HG03354 (cell line): ENCODE data around the gene ATP11C.
"Not testable (repeated sequence)": the region's sequence is repeated elsewhere in the genome, so short reads cannot be mapped to it uniquely, and the experiment has no call there.

Experiments used
- ATAC-seq: cut with Tn5 transposase; IDR thresholded peaks from one replicate; pipeline ENCODE4 v1.9.1; 2021; ENCODE audit warnings: mild to moderate bottlenecking; ENCODE audit not compliant: unreplicated experiment, poor library complexity, severe bottlenecking

Gene ATP11C

DNA sequence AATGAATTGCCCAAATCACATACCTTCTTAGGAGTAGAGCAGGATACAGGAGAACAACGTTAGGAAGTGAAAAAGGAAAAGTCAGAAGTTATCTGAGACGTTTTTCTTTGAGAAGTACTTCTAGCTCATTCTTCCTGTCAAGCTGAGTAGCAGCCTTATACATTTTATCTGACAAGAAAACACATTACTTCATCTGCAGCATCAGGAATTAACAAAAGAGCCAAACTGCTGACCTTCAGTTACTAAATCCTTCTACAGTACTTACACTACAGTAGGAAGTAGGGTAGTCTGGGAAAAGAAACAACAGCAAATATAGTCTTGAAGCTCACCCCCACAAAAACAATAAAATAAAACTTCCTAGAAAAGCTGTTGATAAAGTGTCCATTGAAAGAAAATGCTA lies 57.0 kb downstream of the ATP11C start:
- no peak for ATAC-seq

DNA sequence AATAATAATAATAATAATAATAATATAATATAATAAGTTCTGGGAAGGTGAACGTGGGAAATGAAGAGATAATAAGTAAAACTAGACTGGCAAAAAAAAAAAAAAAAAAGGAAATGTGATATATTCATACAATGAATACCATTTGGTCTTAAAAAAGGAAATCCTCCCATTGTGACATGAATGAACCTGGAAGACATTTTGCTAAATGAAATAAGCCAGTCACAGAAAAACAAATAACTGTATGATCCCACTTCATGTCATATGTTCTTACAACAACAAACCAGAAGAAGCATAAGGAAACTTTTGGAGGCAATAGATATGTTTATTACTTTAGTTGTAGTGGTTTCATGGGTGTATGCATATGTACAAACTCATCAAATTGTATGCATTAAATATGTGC lies 63.1 kb downstream of the ATP11C start:
- ATAC-seq: no peak

DNA sequence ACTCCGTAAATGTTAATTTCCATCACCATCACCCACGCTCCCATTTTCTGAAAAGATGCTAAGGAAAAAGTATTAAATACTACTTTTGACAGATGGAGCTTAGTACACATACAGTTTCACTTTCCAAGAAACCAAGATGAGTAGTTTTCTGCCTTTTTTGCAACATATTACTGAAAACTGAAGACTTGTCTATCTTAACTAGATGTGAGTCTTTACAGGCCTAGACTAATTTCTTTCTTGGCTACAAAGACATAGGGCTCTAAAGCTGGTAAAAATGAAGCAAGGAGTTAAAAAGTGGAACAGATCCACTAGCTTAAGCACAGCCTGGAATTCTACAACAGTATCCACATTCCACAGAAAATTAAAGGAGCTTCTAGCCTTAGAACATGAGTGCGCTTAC lies 68.2 kb downstream of the ATP11C start:
- no peak for ATAC-seq

DNA sequence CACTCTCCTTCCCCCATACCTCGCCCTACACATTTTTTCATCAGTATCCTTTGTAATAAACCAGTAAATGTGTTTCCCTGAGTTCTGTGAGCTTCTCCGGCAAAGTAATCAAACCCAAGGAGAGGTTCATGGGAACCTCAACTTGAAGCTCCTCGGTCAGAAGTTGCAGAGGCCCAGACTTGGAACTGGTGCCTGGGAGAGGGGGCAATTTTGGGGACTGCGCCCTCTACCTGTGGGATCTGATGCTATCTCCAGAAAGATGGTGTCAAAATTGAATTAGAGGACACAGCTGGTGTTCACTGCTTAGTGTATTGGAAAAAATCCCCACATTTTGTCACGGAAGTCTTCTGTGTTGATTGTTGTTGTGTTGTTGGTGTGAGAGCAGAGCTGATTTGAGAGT lies 70.6 kb downstream of the ATP11C start:
- ATAC-seq: no peak

DNA sequence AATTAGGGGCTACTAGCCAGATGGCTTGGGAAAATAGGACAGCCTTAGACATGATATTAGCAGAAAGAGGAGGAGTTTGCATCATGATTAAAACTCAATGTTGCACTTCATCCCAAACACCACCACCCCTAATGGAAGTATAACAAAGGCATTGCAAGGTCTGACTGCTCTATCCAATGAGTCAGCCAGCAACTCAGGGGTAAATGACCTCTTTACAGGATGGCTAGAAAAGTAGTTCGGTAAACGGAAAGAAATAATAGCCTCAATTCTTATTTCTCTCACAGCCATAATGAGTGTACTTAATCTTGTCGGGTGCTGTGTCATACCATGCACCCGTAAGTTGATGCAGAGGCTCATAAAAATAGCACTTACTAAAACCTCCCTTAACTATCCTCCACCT lies 76.0 kb downstream of the ATP11C start:
- not testable (repeated sequence) for ATAC-seq

DNA sequence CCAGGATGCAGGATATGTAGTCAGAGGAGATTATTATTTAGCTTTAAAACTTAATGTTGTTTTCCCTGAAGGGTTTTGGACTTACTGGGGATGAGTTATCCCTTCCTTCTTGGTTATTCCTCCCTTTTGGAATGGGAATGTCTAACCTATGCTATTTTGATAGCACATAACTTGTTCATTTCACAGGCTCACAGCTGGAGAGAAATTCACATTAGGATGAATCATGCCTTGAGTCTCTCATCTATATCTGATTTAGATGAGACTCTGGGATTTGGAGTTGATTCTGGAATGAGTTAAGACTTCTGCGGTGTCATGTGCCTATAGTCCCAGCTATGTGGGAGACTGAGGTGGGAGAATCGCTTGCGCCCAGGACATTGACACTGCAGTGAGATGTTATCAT lies 81.1 kb downstream of the ATP11C start:
- no peak for ATAC-seq

DNA sequence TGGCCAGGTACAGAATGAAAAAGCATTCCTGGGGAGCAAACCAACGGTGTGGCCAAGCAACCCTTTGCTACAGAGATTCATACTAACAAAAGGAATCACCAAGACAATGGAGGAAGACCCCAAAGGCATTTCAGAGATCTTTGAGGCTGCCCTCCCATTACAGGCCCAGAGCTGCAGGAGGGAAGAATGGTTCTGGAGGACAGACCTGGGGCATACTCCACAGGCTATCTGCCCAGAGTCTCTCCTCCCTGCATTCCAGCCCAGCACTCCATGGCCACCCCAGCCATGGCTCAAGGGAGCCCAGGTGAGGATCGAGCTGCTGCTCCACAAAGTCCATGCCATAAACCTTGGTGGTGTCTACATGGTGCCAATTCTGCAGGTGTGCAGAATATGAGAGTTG lies 81.9 kb downstream of the ATP11C start:
- ATAC-seq: no peak

DNA sequence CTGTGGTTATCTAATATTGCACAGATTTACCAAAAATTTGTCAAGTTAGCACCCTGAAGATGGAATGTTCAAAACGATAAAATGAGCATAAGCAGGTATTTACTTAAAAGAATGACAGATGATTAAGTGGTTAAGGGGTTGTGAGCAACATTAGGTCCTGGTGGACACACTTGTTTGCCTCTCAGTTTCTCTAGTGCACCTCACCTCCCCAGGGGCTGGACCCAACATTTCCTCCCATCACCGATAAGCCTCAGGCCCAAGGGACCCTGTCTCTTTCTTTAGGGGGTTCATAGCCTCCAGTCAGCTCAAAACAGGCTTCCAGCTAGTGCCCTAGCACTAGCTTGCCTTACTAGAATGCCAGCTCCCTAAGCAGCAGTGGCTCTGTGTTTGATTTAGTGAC lies 88.0 kb downstream of the ATP11C start:
- peak; percentile 52 for ATAC-seq

DNA sequence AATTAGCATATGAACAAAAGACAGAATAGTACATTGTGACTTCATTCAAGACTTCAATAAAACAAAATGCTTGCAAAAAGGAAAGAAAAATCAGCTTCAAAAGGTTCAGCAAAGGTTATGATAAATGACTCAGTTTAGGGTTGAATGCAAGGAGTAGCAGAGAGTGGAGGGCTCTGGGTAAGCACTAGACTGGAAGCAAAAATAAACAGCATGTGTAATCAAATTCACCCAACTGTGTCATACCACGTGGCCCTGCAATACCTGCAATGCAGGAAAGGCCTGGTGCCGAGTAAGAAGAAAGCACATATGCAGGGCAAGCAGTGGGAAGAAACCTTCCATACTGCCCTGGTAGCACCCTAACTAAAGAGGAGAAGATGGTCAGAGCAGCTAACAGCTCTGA lies 88.7 kb downstream of the ATP11C start:
- ATAC-seq: peak; percentile 64

DNA sequence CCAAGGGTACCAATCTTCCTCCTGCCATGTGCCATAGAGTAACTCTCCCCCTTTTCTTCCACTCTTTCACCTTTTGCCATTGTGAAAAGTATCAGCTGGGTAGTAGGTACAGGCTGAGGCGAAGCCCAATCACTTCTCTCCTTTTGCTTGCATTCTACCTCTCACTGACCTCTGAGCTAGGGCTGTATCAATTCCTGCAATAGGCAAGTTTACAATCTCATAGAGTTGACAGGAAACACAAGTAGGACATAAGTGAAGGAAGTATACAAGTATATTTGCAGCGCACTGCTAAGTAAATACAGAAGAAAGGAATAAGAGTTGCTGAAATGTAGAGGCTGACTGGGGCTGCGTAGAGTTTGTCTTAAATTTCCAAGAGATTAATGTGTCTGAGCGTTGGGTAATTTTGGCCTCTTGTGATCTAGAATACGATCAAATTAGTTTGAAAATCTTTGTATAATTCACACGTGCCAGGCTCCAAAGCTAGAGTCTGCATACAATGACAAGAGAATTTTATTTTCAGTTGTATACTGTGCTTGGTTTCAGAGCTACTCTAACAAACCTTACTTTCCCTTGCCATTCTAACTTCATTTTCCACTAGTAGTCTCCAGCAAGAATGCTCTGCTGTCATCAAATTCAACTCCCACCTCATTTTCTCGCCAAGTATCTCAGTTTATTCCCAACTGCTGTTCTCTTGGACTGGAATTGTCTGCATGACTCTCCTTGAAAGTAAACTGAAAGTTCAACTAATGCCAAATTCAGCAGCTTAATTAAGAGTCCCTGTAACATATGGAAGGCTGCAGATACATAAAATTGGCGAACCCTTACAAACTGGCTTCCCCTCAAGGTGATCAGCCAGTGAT lies 90.3 kb downstream of the ATP11C start:
- ATAC-seq: no peak

DNA sequence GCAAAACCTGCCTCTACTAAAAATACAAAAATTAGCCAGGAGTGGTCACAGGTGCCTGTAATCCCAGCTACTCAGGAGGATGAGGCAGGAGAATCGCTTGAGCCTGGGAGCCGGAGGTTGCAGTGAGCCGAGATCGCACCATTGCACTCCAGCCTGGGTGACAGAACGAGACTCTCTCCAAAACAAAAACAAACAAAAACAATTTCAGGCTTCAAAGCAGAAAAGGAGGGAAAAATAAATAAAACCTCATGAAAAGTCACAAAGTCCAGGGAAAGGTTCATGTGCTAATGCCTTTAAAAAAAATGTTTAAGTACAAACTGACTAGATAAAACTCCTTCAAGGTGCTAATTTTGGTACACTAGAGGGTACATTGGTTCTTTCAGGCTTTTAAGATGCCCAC lies 96.5 kb downstream of the ATP11C start:
- not testable (repeated sequence) for ATAC-seq

DNA sequence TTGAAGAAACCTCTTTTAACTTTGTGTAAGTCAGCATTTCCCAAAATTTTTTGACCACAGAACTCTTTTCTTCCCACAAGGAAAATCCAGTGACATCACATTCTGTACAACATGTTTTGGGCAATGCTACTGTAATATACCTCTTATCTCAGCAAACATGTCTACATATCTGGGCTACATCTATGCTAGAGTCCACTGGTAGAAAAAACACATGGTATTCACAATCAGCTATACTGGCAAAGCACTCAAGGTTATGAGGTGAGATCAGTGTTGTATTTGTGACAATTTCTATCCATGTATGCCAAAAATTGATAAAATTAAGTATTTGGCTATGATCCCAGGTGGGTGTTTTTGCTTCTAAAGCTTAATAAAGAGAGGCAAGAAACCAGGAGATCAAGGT lies 98.0 kb downstream of the ATP11C start:
- no peak for ATAC-seq

DNA sequence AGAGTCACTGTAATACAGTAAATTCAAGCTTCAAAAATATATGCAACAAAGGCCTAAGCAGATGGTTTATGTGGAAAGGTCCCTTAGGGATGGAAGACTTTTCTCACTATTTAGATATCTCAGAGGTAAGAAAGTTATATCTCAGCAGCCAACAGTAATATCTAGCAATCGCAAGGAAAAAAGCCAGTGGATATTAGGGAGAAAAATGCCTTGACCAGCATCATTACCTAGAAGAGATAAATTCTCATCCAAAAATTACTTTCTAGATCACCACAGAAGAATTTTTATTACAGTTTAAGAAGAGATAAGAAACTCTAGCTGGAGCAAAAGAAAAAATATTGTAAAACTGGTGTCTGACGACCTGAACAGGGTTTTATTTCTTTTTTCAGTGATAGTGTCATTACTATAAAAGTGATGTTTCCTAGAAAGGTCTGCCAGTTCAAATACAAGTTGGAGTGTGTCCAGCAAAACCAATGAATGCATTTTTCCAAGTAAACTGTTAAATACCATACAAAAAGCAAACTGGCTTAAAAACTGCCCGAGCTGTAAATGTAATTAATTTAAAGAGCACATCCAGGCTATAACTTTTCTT lies 100.0 kb downstream of the ATP11C start:
- ATAC-seq: no peak

DNA sequence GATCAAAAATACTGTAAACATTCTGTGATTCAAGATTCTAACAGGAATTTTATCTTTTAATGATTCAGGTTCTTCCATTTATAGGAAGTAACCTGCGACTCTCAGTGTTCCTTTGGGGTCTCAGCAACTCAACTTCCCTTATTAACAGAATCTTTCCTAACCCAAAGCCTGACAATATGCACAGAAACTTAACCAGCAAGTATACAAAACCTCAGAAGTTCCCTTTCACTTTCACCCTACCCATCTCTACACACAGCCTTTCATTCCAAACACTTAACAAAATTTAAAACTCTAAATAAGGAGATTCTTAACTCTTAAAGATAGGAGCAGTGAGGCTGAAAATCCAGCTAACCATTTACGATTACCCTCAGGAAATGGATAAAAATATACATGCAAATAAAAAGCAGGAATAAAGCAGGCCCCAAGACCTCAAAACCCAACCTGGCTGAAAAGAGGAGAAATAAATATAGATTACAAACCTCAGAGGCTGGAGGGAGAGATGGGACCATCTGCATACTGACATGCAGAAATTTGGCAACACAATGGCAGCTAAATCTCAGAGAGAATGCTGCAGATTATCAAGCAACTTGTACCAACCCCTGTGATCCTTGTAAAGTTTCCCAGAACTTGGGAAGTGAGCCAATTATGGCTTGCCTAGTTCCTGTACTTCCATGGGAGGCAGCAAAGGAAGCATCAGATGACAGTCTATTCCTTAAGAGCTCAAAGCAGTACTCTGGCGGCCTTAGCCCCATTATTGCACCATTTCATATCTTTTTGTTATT lies 101.0 kb downstream of the ATP11C start:
- ATAC-seq: peak; percentile 81

DNA sequence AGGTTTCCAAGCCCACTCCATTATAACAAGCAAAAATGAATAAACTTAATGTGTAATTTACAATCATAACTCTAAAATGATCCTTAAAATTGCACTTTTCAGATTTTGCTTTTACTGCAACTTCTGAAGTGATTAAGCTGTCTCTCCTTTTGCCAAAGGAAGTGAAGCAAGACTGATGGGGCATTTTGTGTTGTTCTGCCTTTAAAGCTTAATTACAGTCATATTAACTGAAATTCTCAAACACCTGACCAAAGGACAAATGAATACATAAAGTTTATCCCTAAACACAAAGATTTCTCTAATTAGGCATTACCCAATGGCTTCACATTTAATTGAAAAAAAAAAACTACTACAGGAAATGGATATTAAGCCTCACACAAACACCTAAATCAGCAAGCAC lies 101.8 kb downstream of the ATP11C start:
- ATAC-seq: no peak

DNA sequence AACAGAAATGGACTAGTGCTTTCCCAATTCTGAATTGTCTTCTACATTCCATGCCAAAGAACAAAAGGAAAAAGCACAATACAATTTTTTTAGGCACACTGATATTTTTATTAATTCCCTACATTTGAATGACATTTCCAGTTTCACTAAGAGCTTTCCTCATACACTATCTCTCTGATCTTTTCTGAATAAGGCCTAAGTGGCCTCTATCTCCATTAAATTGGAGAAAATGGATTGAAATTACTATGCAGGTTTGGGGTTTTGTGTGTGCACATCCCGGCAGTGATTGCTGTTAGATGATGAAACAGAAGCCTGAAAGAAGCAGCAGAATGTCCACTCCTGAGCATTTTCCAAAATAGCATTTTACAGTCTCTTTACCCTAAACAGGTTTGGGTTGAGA lies 104.0 kb downstream of the ATP11C start:
- ATAC-seq: no peak

DNA sequence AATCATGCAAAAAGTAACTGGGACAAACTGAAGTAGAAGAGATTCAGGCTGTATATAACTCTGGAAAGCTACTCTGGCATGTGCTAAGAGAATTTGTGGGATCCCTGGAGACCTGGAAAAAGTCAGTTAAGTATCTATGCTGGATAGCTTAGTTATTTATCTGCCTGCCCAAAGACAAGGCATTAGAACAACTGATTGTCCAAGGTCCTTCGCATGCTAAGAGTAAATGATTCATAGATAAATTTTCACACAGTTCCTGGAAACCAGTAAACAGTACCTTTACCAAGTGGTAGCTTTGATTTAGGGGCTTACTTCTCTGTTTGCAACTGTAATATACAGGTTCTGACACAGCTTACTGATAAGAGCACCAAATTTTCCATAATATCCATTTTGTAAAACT lies 104.8 kb downstream of the ATP11C start:
- peak; percentile 59 for ATAC-seq

DNA sequence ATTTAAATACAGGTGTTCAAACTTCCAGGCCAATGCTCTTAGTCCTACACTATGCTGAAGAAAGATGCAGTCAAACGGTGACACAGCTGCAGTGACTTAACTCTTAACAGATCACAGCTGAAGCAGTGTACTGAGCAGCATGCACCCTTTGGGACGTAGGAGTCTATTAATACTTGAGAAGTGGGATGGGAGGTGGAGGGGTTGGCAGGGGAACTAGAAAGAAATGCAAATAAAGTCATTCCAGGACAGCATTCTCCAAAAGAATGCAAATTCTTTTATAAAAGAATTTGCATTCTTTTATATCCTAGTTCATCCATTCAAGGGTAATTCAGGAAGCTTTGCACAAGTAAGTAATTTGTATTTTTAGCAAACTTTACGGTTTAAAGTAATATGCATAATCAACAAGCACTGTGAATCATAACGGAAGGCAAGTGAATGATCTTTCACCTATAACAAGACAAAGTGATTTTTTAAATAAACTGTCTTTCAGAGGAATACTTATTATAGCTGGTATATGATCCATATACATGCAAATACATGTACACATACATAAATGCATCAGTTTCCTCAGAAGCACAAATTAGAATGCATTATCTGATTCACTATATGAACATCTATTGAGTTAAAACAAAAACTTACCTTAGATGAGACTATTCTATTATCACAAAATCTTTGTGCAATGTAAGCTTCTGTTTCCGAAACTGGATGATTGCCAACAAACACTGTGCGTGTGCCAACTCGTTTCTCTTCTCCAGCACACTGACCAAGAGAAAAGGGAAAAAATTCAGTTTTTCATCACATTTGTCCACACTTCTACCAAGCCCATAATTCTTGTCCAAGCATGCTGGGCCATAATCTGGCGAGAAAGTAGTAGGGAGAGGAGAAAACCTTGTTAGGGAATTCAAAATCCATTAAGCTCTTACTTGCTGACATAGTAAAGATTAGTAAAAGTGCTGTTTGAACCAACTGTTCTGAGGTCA lies 106.5 kb downstream of the ATP11C start:
- no peak for ATAC-seq

DNA sequence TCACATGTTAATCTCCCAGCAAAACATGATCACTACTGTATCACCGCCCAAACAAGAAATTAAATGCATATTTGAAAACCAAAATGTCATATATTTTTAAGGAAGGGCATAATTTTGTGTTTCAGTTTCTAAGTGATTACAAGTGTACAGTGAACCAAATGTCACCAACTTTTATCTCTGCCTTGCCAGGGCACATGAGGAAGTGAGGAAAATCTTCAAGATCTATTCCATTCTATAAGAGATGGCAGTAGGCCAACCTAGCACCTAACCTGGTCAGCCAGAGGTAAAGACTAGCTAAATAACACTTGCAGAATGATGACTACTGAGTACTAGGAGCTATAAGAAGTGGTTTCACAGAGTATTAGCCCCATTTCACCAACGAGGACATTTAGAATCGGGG lies 107.2 kb downstream of the ATP11C start:
- no peak for ATAC-seq

DNA sequence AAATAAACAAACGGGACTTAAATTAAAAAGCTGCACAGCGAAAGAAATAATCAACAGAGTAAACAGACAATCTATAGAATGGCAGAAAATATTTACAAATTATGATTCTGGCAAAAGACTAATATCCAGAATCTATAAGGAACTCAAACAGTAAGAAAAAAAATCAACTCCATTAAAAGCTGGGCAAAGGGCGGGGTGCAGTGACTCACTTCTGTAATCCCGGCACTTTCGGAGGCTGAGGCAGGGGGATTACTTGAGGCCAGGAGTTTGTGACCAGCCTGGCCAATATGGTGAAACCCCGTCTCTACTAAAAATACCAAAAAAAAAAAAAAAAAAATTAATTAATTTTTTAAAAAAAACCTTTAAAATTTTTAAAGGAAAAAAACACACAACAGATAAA lies 109.0 kb downstream of the ATP11C start:
- no peak for ATAC-seq
